Measurements from ENCODE around the gene ARHGAP8.

- TF ChIP-seq, protein P1, sequence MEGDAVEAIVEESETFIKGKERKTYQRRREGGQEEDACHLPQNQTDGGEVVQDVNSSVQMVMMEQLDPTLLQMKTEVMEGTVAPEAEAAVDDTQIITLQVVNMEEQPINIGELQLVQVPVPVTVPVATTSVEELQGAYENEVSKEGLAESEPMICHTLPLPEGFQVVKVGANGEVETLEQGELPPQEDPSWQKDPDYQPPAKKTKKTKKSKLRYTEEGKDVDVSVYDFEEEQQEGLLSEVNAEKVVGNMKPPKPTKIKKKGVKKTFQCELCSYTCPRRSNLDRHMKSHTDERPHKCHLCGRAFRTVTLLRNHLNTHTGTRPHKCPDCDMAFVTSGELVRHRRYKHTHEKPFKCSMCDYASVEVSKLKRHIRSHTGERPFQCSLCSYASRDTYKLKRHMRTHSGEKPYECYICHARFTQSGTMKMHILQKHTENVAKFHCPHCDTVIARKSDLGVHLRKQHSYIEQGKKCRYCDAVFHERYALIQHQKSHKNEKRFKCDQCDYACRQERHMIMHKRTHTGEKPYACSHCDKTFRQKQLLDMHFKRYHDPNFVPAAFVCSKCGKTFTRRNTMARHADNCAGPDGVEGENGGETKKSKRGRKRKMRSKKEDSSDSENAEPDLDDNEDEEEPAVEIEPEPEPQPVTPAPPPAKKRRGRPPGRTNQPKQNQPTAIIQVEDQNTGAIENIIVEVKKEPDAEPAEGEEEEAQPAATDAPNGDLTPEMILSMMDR (conservative IDR thresholded peaks at IDR 0.05; ENCODE audit: low read length) = no peak
- no peak for TF ChIP-seq EZH2phosphoT487 (IDR thresholded peaks at IDR 0.05; ENCODE audit: borderline replicate concordance)
These were observed 138.9 kb downstream of the ARHGAP8 start for GRCh38 chr22:44891293-44891747.

Measured in Loucy (cell line).